Hepatocyte (in vitro differentiated cells): ENCODE data around the gene PZP. TPM values are rescaled to one million over a fixed set of nuclear protein-coding genes. Genes with fewer than 3 reads are reported as not detected.

Source experiments
- DNase-seq: peaks from one replicate; pipeline ENCODE4 v3.0.0-alpha.2; 2016; ENCODE audit warnings: low spot score
- H2AFZ ChIP-seq: fragments of 200-600 bp; sonication (generic); 2 replicates; pipeline ENCODE4 v1.6.0; 2016; ENCODE audit warnings: antibody characterized with exemption, mild to moderate bottlenecking
- H3K27ac ChIP-seq: fragments of 200-600 bp; sonication (generic); 2 replicates; pipeline ENCODE4 v1.5.1; 2016; ENCODE audit warnings: mild to moderate bottlenecking
- H3K27me3 ChIP-seq: fragments of 200-600 bp; sonication (generic); 2 replicates; pipeline ENCODE4 v1.6.1; 2016
- H3K36me3 ChIP-seq: fragments of 200-600 bp; sonication (generic); replicated peaks from 2 replicates; pipeline ENCODE4 v1.5.1; 2016; ENCODE audit warnings: low read depth; ENCODE audit not compliant: insufficient read depth
- H3K4me1 ChIP-seq: fragments of 200-600 bp; sonication (generic); 2 replicates; pipeline ENCODE4 v1.5.1; 2016; ENCODE audit warnings: mild to moderate bottlenecking, moderate library complexity; ENCODE audit not compliant: insufficient read depth
- H3K4me2 ChIP-seq: fragments of 200-600 bp; sonication (generic); 2 replicates; pipeline ENCODE4 v1.6.0; 2016
- H3K4me3 ChIP-seq: fragments of 200-600 bp; sonication (generic); 2 replicates; pipeline ENCODE4 v1.5.1; 2016; ENCODE audit warnings: mild to moderate bottlenecking
- H3K79me2 ChIP-seq: fragments of 200-600 bp; sonication (generic); 2 replicates; pipeline ENCODE4 v1.6.0; 2017; ENCODE audit warnings: mild to moderate bottlenecking
- H3K9me2 ChIP-seq: fragments of 200-600 bp; sonication (generic); replicated peaks from 2 replicates; pipeline ENCODE4 v1.6.0; 2017; ENCODE audit warnings: mild to moderate bottlenecking; ENCODE audit not compliant: insufficient read depth
- H3K9me3 ChIP-seq: fragments of 200-600 bp; sonication (generic); 2 replicates; pipeline ENCODE4 v1.5.1; 2016; ENCODE audit warnings: low read depth, mild to moderate bottlenecking
- H4K20me1 ChIP-seq: fragments of 200-600 bp; sonication (generic); 2 replicates; pipeline ENCODE4 v1.6.0; 2016; ENCODE audit warnings: mild to moderate bottlenecking; ENCODE audit not compliant: insufficient read depth, poor library complexity, severe bottlenecking
- CTCF ChIP-seq: fragments of 200-600 bp; sonication (generic); IDR thresholded peaks from 2 replicates; pipeline ENCODE4 v1.5.1; 2016; ENCODE audit warnings: antibody characterized with exemption, mild to moderate bottlenecking; ENCODE audit not compliant: poor library complexity
- EZH2 ChIP-seq: fragments of 200-600 bp; sonication (generic); IDR thresholded peaks from 2 replicates; pipeline ENCODE4 v1.6.1; 2016; ENCODE audit warnings: antibody characterized with exemption, mild to moderate bottlenecking, borderline replicate concordance
- EZH2phosphoT487 ChIP-seq: fragments of 200-600 bp; sonication (generic); IDR thresholded peaks from one replicate; pipeline ENCODE4 v1.6.1; 2018; ENCODE audit warnings: antibody characterized with exemption, mild to moderate bottlenecking, low read depth, moderate library complexity; ENCODE audit not compliant: unreplicated experiment, severe bottlenecking
- WGBS: methylation state at CpG from one replicate; pipeline ENCODE4 v1.1.6; 2016; ENCODE audit warnings: low lambda C conversion rate; ENCODE audit errors: missing lambda C conversion rate; 5-methylcytosine and 5-hydroxymethylcytosine counted together
- polyA plus RNA-seq: library from polyadenylated mRNA; unstranded; fragments of >200 nt; fragmentation: Nextera tagmentation; extraction: Ambion mirVana; gene quantifications from 2 replicates; pipeline ENCODE4 v1.2.1, GENCODE V29; 2016
- total RNA-seq: library from RNA; depleted of rRNA; stranded (reverse); fragments of >200 nt; gene quantifications from 2 replicates; pipeline ENCODE4 v1.2.3, GENCODE V29; 2014

Gene PZP
- total and polyA plus RNA-seq, 2 experiments from 2014 or later: 0.10 to 0.45 TPM

DNA sequence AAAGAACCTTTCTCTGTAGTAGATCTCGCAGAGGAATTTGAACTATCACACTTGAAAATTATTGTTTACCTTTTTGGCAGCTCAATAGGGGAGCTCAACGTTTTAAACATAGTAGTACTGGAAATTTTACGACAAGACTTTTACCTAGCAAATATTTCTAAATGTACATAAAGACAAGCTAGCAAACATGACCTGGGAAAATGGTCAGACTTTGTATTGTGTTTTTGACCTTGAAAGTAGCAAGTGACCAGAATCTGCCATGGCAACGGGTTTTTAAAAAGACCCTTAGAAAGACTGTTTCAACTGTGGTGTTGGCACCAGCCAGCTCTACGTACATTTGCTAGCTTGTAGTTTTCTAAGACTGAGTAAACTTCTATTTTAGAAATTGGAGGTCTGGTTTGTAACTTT is 72.3 kb downstream of the PZP start:
- H3K79me2 ChIP-seq: no peaks in the 10 kb centered on the region
- 61% methylated on average over 5 of the region's 5 CpGs for WGBS
- H3K27ac ChIP-seq: peak overlapping the region; percentile 56
- no peaks in the 10 kb centered on the region for H3K9me3 ChIP-seq
- DNase-seq: no peak
- H4K20me1 ChIP-seq: no peaks in the 10 kb centered on the region
- no peak overlapping the region for H2AFZ ChIP-seq
- no peaks in the 10 kb centered on the region for H3K27me3 ChIP-seq
- H3K9me2 ChIP-seq: no peaks in the 10 kb centered on the region
- no peak overlapping the region for H3K4me3 ChIP-seq
- peak overlapping the region; percentile 56 for H3K4me2 ChIP-seq
- H3K4me1 ChIP-seq: peaks cover 37% of the 10 kb centered on the region
- TF ChIP-seq CTCF: no peak
- TF ChIP-seq EZH2: no peak
- no peak for TF ChIP-seq EZH2phosphoT487
- H3K36me3 ChIP-seq: no peaks in the 10 kb centered on the region

- Histone ChIP-seq H2AFZ (no peak overlapping the region), H3K79me2 (no peaks in the 10 kb centered on the region), H3K27me3 (no peaks in the 10 kb centered on the region), H3K4me3 (no peak overlapping the region), H3K36me3 (no peaks in the 10 kb centered on the region), H3K4me1 (peaks cover 37% of the 10 kb centered on the region), H3K9me2 (no peaks in the 10 kb centered on the region), H3K9me3 (no peaks in the 10 kb centered on the region), H3K4me2 (peak overlapping the region; percentile 56), H4K20me1 (no peaks in the 10 kb centered on the region), H3K27ac (peak overlapping the region; percentile 58)
- no peak for DNase-seq
- TF ChIP-seq CTCF: peak; percentile 28
- TF ChIP-seq EZH2phosphoT487: no peak
- TF ChIP-seq EZH2: no peak
- WGBS: 81% methylated on average over 16 of the region's 16 CpGs
Measured at GRCh38 chr12:9134981-9135628, 73.1 kb downstream of the PZP start.

GRCh38 chr12:9133216-9133916 is 74.8 kb downstream of the PZP start:
- Histone ChIP-seq H3K27ac (peak overlapping the region; percentile 58), H3K27me3 (no peaks in the 10 kb centered on the region), H3K36me3 (no peaks in the 10 kb centered on the region), H3K4me2 (peak overlapping the region; percentile 3), H3K9me2 (no peaks in the 10 kb centered on the region), H3K9me3 (no peaks in the 10 kb centered on the region), H4K20me1 (no peaks in the 10 kb centered on the region), H3K4me1 (peaks cover 37% of the 10 kb centered on the region), H2AFZ (no peak overlapping the region), H3K4me3 (no peak overlapping the region), H3K79me2 (no peaks in the 10 kb centered on the region)
- TF ChIP-seq EZH2: no peak
- TF ChIP-seq EZH2phosphoT487: no peak
- no peak for TF ChIP-seq CTCF
- WGBS: 45% methylated on average over 1 of the region's 1 CpG
- DNase-seq: no peak
